ENCODE measurements around the gene DOCK8.
A peak's percentile ranks its signal among the peaks of the same experiment; 100 is the strongest.
"Not testable (repeated sequence)": the region's sequence is repeated elsewhere in the genome, so short reads cannot be mapped to it uniquely, and the experiment has no call there.

The DOCK8 gene

DNA sequence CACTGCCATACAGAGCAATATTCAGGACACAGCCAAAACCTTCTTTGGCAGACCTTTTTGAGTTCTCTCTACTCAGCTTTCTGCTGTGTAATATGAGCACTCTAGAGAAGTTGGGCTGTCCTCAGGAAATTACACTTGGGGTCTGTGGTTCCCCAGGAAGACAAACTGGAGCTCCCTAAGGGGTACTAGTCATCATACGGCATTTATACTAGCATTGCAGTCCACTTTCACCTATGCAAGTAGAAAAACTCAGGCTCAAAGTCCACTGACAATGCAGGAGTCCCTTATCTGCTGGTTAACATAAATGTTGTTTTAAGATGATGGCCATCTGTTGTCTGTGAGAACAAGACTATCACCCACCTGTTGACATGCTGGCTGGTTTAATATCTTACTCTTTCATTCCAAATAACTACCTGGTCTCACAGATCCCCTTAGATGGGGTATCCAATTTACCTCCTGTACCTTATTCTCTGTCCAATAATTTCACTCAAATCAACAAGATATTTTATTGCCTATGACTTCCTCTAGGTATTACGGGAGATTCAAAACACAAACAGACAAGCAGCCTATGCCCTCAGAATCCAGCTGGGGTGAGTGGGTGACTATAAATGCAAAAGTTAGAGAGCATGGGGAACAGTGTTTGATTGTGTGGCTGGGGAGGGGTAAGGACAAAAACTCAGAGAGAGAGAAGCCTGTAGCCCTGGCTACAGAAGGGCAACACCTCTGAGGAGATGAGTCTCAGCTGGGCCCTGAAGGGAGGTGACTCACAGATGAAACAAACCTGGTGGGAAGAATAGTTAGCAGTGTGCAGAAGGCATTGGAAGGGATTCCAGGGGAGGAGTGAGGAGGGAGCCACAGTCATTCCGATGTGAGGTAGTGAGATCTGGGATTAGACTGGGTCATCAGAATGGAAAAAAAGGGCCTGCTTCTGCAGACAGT, 10.2 kb downstream of the DOCK8 start:
- DNase-seq (ENCODE audit: low spot score), result no peak

DNA sequence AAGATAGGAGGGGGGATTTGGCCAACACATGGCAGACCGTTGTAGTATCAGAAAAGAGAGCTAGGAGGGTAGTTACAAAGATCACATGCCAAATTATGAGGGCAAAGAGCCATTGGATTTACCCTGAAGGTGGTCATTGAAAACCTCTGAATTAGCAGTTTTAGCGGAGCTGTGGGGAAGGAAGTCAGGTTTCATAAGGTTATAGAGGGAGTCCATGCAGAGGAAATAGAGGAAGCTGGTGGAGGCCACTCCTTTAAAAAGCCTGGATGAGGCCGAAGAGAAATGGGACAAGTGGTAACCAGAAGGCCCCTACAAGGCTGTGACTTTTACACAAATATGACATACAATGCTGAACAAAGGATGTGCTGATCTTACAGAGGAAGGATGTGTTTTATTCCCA, 13.2 kb downstream of the DOCK8 start:
- DNase-seq (ENCODE audit: low spot score), result no peak

DNA sequence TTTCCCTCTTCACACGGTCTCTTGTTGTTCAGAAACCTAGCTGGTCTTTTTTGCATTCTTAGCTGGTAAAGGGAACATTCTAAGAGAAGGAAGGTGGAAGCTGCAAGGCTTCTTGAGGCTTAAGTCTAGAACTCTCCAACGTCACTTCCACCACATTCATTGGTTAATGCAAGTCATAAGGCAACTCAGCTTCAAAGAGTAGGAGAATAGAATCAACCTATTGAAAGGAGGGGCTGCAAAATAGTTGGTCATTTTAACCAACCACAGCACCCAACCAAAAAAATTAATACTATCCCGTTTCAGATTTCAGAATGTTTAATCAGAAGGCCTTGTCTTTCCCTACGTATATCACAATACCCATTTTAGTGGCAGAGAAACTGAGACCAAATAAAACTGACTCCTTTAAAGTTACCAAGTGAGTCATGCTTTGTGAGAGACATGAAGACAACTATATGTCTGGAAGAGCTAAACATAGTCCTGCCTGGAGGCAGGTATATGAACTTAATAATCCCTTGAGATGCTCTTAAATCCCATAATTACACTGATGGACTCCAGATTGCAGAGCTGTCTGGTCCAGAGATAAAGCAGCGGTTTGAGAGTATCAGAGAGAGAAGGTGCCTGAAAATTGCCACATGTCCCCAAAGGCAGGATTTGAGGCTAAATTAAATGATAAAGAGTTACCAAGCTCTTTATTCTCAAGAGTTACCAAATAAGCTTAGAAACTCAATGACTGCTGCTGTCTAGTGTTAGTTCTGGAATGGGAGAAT, 14.4 kb downstream of the DOCK8 start:
- no peak for DNase-seq (ENCODE audit: low spot score)

DNA sequence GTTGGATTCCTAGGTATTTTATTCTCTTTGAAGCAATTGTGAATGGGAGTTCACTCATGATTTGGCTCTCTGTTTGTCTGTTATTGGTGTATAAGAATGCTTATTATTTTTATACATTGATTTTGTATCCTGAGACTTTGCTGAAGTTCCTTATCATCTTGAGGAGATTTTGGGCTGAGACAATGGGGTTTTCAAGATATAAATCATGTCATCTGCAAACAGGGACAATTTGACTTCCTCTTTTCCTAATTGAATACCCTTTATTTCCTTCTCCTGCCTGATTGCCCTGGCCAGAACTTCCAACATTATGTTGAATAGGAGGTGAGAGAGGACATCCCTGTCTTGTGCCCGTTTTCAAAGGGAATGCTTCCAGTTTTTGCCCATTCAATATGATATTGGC, 17.0 kb downstream of the DOCK8 start:
- DNase-seq (ENCODE audit: low spot score), result not testable (repeated sequence)

DNA sequence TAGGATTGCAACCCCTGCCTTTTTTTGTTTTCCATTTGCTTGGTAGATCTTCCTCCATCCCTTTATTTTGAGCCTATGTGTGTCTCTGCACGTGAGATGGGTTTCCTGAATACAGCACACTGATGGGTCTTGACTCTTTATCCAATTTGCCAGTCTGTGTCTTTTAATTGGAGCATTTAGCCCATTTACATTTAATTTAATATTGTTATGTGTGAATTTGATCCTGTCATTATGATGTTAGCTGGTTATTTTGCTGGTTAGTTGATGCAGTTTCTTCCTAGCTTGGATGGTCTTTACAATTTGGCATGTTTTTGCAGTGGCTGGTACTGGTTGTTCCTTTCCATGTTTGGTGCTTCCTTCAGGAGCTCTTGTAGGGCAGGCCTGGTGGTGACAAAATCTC, 19.0 kb downstream of the DOCK8 start:
- DNase-seq (ENCODE audit: low spot score), result not testable (repeated sequence)

DNA sequence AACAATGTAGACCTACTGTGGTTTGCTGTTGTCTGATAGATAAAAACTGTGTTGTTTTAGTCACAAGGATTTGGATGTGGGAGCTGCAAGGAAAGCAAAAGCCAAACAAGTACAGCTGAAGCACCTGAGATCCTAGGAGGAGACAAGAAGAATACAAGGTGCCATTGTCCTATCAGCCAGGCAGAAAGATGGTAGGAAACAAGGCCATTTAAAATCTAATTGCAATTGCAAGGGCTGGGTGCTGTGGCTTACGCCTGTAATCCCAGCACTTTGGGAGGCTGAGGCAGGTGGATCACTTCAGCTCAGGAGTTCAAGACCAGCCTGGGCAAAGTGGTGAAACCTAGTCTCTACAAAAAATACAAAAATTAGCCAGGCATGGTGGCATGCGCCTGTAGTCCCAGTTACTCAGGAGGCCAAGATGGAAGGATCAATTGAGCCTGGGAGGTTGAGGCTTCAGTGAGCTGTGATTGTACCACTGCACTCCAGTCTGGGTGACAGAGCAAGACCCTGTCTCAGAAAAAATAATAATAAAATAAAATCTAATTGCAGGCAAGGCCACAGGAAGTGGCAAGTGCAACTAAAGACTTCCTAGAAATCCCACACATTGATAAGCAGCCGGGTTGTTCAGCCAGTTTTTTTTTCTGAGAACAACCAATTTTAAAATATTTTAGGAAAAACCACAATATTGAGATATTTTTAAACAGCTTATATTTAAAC, 22.6 kb downstream of the DOCK8 start:
- DNase-seq (ENCODE audit: low spot score), result no peak

DNA sequence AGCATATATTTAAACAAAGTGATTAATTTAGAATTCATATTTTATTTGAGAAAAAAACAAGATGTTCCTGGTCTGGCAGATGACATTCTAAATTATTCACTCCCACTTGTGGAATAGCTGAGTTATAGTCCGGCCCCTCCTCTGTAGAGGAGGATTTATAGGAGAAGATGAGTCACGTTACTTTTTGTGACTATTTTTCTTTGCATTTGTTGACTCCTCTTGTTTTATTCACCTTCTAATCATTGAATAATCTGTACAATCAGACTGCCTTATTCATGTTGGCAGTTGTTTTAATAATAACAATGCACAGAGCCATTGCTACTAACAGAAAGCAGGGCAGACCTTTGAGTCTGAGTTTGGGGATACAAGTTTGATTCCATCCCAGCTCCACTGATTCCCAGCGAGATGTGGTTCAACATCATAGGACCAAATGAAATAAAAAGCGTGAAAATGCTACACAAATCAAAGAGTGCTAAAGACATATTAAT, 23.2 kb downstream of the DOCK8 start:
- DNase-seq (ENCODE audit: low spot score), result no peak

DNA sequence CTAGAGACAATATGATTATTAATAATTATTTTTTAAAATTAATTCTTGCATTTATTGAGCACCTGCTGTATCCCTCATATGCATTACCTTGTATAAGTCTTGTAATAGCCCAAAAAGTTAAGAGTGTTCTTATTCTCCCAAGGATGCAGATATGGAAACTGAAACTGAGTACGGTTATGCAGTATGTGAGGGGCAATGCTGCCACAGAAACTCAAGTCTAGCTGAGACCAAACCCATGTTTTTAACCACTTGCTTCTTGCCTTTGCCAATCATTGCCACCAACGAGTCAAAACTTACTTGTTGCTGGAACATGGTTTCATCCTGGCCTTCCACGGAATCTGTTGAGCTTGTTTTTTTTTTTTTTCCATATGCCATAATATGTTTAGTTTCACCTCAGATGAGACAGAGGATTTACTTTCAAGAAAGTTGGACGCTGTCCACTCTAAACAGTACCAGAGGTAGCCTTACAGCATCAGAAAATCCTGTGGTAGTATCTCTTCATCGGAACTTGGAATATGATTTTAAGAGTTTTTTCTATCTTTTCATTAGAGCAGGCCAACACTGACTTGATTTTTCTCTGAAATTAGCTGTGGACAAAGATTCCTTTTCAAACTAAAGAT, 27.9 kb downstream of the DOCK8 start:
- no peak for DNase-seq (ENCODE audit: low spot score)

DNA sequence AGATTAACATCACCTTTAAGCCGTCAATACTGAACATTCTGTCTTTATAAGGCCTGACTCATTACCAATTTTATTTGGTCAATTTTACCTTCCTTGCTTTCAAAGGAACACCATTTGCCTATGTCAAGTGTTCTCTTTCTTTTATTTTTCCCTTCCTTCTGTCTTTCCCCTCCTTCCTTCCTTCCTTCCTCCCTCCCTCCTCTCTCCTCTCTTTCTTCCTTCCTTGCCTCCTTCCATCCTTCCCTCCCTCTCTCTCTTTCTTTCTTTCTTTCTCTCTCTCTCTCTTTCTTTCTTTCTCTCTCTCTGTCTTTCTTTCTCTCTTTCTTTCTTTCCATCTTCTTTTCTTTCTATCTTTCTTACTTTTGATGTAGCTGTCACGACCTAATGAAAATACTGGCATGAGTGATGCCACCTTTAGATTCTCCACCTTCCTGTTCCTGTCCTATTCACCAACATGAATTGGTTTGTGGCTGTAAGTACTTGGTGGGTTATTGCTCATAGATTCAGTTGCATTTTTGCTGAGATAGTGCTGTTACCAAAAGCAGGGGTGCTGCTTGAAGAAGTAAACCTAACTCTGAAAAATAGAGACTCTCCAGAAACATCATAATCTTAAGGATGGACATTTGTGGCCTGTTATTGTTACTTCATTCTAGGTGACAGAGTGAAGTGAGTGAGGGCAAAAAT, 33.8 kb downstream of the DOCK8 start:
- DNase-seq (ENCODE audit: low spot score), result no peak

DNA sequence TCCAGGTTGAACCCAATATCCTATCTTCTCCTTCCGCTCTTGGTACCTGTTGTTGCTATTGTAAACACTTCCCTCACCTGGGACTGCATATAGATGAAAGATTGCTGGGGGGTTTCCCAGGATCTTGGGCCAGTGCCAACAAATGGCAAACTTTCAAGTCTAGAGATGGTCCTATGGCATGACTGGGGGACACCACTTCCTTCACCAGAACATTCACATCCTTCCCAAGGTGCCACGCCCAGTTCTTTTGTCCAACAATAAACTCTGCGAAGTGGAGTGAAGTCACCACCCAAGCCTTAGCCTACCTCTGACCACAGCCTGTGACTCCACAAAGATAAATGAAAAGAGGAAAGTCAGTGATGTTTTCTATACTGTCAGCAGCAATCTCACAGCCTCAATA, 34.4 kb downstream of the DOCK8 start:
- DNase-seq (ENCODE audit: low spot score), result peak; percentile 12

DNA sequence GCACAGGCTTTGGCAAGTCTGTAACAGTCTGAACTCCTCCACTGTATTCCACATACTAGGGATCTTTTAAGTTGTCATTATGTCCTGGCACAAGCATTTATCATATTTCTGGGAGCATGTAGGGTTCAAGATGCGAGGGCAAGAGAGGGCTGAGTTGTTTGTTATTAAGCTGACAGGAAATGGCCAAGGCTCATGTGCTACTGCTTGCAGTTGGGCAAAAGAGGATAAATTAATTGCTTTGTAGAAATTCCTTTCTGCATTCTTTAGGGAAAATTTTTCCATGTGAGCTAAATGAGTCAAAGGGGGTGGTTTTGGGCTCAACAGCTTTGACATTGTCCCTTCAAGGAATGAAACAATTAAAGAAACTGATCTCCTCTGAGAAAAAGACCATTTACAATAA, 35.4 kb downstream of the DOCK8 start:
- no peak for DNase-seq (ENCODE audit: low spot score)

DNA sequence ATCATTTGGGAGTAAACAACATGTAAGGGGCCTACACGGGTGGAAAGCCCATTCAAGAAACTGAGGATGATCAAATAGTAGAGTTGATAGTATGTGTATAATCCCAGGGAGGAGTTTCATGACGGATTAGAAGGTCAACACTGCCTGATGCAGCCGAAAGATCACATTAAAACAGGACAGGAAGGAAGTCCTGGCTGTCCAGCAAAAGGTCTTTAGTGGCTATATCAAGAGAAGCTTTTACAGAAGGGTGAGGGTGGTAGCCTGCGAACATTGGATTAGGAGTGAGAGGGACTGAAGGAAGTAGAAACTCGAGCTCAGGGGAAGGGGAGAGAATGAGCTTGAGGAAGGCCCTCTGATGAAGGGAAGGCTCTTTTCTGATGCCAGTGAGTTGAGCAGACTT, 36.0 kb downstream of the DOCK8 start:
- no peak for DNase-seq (ENCODE audit: low spot score)

DNA sequence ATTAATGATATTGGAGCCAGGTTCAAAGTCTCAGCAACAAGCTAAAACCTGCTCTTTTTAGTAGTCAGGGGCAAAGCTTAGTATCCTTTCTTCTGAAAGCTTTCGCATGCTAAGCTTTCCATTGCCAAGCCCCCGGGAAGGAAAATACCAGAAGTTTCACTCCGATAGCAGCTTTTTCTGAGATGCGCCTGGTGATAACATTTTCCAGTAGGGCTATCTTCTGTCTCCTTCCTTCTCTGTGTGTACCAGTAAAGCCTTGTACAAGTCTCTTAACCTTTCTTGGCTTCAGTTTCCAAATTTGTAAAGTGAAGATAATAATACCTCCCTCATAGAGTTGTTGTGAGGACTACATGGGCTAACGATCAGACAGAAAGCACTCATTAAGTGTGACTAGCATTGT, 36.7 kb downstream of the DOCK8 start:
- DNase-seq (ENCODE audit: low spot score), result no peak

DNA sequence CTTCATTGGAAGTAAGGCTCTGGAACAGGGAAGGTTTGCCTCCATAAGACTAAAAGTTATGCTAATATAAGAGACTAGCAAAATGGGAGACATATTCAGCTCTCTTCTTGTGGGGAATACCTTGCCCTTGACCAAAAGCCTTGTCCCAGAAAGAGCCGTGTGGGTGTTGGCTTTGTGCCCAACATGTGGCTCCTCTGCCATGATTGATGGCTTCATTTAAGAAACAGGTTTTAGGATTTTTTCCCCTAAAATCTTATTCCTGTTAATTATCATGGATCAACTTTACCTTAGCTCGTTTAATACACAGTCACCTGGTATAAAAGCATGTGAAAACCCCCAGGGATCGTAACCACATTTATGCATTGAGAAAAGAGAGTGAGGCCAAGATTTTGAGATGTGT, 38.9 kb downstream of the DOCK8 start:
- no peak for DNase-seq (ENCODE audit: low spot score)

DNA sequence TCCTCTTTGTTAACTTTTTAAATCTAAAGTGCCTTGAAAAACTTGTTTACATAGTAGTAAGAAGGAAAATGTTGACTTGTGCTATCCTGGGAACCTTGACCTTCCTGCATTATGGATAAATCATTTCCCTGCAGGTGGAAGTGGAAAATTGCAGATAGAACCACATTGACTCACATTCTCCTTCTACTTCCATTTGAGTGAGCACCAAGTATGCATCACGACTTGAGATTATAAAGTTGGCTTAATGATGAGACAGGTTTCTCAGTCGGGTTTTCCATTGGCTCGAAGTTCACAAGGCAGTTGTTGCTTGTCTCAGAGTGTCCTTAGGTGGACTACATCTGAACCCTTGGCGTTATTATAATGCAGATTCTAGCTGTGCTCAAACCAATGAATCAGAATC, 39.9 kb downstream of the DOCK8 start:
- no peak for DNase-seq (ENCODE audit: low spot score)

DNA sequence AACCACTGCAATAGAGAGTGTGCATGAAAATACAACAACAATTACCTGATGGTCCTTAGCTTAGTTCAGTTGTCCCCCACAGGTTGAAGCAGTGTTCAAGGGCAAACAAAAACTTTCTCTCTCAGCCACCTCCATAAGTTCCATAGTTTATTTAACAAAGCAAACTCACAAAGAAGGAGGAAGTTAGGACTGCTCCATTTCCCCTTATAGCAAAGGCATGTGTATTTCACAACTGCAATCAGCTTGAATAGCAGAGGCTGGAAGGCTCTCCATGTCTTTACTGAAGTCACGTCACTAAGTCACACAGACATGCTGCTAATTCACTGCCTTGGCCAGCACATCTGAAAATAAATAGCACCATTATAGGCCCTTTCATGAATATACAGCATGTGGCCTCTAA, 43.3 kb downstream of the DOCK8 start:
- no peak for DNase-seq (ENCODE audit: low spot score)

DNA sequence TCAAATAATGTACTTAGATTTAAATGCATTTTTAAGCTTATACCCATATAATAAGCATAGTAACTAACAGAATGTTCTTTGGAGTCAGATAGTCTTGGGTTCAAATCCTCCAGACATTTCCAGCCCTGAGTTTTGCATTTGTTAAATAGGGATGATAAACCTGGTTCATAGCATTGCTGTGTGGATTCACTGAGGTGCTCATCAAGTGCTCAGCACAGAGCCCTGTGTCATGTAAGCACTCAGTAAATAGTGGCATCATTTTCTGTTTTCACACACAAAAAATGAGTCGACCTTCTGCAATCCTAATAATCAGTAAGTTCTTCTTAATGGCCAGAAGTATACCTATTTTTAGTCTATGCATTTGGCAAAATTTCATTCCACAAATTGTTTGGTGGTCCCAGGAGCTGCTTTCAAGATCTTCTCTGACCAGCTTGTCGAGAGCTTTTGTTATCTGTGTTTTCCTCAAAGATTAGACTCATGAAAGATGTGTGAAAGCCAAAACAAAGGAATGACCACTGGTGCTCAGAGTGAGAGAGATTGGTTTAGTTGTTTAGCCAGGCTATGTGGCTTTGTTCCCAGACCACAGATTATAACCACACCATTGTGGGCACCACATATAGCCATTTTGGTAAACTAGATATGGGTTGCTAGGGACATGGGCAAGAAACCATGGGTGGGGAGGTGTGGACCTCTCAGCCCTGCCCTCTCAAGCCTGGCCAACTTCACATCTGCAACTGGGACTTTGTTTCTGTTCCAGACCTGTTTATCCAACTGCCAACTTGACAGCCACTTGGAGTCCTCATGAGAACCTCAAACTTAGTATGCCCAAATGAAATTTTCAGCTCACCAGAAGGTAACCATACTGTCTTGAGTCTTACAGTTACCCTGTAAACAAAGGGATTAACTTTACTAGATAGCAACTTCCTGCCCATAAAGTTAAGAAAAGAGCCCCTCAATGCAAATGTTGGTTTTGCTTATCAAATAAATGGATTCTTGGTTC, 45.0 kb downstream of the DOCK8 start:
- no peak for DNase-seq (ENCODE audit: low spot score)

DNA sequence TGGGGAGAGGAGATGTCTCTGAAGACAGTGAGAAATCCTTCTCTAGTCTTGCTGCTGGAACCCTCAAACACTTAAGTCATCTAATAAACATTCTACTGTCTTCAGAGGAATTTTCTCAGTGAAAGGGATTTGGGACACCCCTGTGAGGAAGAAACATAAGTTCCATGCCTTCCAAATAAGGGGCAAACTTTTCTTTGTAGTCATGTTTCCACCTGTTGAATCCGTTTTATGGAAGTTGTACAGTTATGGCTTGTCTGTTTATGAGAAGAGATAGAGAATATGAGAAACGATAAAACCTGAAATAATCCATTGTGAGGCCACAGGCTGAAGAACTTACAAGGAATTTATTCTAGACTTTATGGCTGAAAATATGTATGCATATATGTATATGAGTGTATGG, 49.6 kb downstream of the DOCK8 start:
- no peak for DNase-seq (ENCODE audit: low spot score)

DNA sequence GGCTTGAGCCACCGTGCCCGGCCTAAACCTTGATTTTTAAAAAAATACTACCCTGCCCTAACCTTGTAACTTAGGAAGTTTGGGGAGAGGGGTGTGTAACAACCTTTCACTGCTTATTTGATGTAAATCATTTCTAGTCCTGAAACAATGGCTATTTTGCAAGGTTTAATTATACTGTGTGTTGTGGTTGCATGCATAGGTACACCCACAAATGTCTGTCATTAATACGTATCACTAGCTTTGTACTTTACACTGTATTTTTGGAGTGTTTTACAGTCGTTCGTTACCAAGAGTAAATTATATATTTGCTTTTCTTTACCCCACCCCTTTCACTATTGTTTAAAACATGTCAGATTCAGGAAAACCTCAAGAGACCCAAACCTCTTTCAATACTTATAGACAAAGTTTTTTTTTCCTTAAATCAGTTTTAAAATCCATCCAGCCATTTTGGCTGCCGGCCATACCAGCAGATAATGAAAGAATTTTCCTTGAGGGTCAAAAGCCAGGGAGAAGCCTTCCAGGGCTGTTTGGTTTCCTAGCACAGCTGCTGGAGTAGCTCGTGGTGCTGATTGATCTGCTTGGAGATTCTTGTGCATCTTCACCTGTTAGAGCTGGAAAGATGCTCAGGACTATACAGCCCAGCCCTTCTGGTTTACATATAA, 50.7 kb downstream of the DOCK8 start:
- DNase-seq (ENCODE audit: low spot score), result no peak

DNA sequence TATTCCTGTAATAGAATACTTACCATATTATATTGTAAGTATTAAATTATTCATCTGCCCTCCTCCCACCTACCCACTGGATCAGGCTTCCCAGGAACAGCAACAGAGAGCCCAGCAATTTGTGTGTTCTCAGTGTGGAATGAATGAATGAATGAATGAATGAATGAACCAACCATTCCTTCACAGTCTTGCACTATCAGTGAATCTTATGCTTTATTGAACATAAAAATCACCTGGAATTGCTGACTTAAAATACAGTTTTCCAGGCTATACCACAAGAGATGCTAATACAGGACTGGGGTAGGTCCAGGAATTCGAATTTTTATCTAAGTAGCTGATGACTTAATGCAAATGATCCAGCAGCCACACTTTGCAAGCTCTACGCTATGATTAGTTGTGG, 51.6 kb downstream of the DOCK8 start:
- DNase-seq (ENCODE audit: low spot score), result no peak
